SU-DHL-6 (cell line): ENCODE data around the gene NTRK3.

Experiments used
- H2AFZ ChIP-seq: fragments of 200-600 bp; sonication (generic); 2 replicates; pipeline ENCODE4 v1.6.1; 2014; ENCODE audit warnings: low read depth, mild to moderate bottlenecking, moderate library complexity, mixed read lengths, antibody characterized with exemption, low read length; ENCODE audit not compliant: severe bottlenecking
- H3F3A ChIP-seq: fragments of 200-600 bp; shearing (Covaris generic); 2 replicates; pipeline ENCODE4 v1.6.0; 2016; ENCODE audit warnings: antibody characterized with exemption, mild to moderate bottlenecking; ENCODE audit not compliant: insufficient read depth
- H3K27ac ChIP-seq: fragments of 200-600 bp; sonication (generic); 2 replicates; pipeline ENCODE4 v1.5.1; 2016; ENCODE audit warnings: low read depth, mild to moderate bottlenecking, low read length, moderate library complexity, mixed read lengths
- H3K27me3 ChIP-seq: fragments of 200-600 bp; sonication (generic), shearing (Covaris generic); 2 replicates; pipeline ENCODE4 v1.6.0; 2014; ENCODE audit warnings: mild to moderate bottlenecking, low read length
- H3K36me3 ChIP-seq: fragments of 200-600 bp; sonication (generic); 2 replicates; pipeline ENCODE4 v1.6.1; 2014; ENCODE audit warnings: mild to moderate bottlenecking, low read length, mixed read lengths
- H3K4me2 ChIP-seq: fragments of 300-600, 200-600 bp; shearing (Covaris generic), sonication (generic); 2 replicates; pipeline ENCODE4 v1.6.0; 2014; ENCODE audit warnings: low read length, low read depth, mild to moderate bottlenecking; ENCODE audit not compliant: poor library complexity, severe bottlenecking
- H3K4me3 ChIP-seq: fragments of 200-600 bp; sonication (generic); 2 replicates; pipeline ENCODE4 v1.5.1; 2014; ENCODE audit warnings: antibody characterized with exemption, low read length, mild to moderate bottlenecking, mixed read lengths; ENCODE audit not compliant: insufficient read depth, poor library complexity, severe bottlenecking
- H3K79me2 ChIP-seq: fragments of 200-600 bp; sonication (generic); 2 replicates; pipeline ENCODE4 v1.6.1; 2014; ENCODE audit warnings: mild to moderate bottlenecking, low read length, moderate library complexity; ENCODE audit not compliant: insufficient read depth
- H3K9ac ChIP-seq: fragments of 200-600 bp; sonication (generic); 2 replicates; pipeline ENCODE4 v1.7.0; 2014; ENCODE audit warnings: mild to moderate bottlenecking, low read length
- H3K9me2 ChIP-seq: fragments of 200-600 bp; sonication (generic); replicated peaks from 2 replicates; pipeline ENCODE4 v1.6.1; 2014; ENCODE audit warnings: low read length; ENCODE audit not compliant: insufficient read depth
- H3K9me3 ChIP-seq: fragments of 200-600 bp; sonication (generic); 2 replicates; pipeline ENCODE4 v1.6.1; 2014; ENCODE audit warnings: low read length, mixed read lengths; ENCODE audit not compliant: insufficient read depth
- H4K20me1 ChIP-seq: fragments of 200-600 bp; sonication (generic); 2 replicates; pipeline ENCODE4 v1.6.1; 2014; ENCODE audit warnings: low read depth, mild to moderate bottlenecking, antibody characterized with exemption, low read length, moderate library complexity, mixed read lengths
- EZH2phosphoT487 ChIP-seq: fragments of 200-600 bp; sonication (generic), shearing (Covaris generic); conservative IDR thresholded peaks from 2 replicates; pipeline ENCODE4 v1.6.1; 2018; ENCODE audit warnings: mild to moderate bottlenecking, antibody characterized with exemption, low read length, moderate library complexity, mixed read lengths
- TF ChIP-seq, protein P1 (sequence below): fragments of 200-600 bp; sonication (generic); IDR thresholded peaks from one replicate; pipeline ENCODE4 v1.5.1; 2017; ENCODE audit warnings: antibody characterized with exemption, mild to moderate bottlenecking, low read length, moderate library complexity; ENCODE audit not compliant: insufficient read depth, poor library complexity, severe bottlenecking

NTRK3 gene

DNA sequence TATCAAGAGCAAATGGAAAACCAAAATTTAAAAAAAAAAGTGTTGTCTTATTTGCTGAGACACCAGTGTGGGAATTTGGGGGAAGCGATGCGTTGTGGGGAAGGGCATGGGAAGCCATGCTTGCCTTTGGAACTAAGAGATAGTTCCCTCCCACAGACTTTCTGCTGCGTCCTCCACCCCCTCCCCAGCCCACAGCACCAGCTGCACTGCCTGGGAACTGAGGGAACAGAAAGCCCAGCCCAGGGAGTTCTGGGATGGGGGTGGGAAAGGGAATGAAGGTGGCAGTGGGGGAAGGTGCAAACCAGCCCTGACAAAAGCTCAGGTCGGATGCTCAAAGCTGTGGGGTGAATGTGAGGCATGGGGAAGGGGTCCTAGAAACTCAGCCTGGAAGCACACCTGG lies 8.1 kb upstream of the NTRK3 start:
- no peaks in the 10 kb centered on the region for H3K9me2 ChIP-seq
- TF ChIP-seq, protein P1, sequence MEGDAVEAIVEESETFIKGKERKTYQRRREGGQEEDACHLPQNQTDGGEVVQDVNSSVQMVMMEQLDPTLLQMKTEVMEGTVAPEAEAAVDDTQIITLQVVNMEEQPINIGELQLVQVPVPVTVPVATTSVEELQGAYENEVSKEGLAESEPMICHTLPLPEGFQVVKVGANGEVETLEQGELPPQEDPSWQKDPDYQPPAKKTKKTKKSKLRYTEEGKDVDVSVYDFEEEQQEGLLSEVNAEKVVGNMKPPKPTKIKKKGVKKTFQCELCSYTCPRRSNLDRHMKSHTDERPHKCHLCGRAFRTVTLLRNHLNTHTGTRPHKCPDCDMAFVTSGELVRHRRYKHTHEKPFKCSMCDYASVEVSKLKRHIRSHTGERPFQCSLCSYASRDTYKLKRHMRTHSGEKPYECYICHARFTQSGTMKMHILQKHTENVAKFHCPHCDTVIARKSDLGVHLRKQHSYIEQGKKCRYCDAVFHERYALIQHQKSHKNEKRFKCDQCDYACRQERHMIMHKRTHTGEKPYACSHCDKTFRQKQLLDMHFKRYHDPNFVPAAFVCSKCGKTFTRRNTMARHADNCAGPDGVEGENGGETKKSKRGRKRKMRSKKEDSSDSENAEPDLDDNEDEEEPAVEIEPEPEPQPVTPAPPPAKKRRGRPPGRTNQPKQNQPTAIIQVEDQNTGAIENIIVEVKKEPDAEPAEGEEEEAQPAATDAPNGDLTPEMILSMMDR: no peak
- no peak for TF ChIP-seq EZH2phosphoT487
- H3K27ac ChIP-seq: no peak overlapping the region
- no peaks in the 10 kb centered on the region for H4K20me1 ChIP-seq
- no peaks in the 10 kb centered on the region for H3F3A ChIP-seq
- no peak overlapping the region for H2AFZ ChIP-seq
- no peak overlapping the region for H3K4me2 ChIP-seq
- no peaks in the 10 kb centered on the region for H3K27me3 ChIP-seq
- no peaks in the 10 kb centered on the region for H3K79me2 ChIP-seq
- H3K9ac ChIP-seq: no peak overlapping the region
- no peak overlapping the region for H3K4me3 ChIP-seq
- H3K9me3 ChIP-seq: no peaks in the 10 kb centered on the region
- no peaks in the 10 kb centered on the region for H3K36me3 ChIP-seq

DNA sequence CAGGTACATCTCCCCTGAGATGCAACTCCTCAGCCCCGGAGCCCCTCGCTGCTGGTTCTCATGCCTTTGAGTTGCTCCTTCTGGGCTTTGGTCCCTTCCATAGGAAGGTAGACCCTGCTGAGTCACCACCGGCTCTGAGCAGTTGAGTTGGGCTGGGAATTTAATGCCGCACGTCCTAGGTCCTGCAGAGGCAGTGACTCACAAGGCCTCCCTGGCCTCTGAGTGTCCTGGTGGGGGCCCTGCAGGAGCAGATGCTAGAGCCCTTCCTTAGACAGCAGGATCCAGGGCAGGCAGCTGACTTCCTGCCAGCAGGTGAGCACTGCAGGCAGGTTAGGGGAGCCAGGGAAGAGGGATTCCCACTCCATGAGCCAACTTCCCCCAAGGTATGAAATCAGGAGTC lies 5.5 kb upstream of the NTRK3 start:
- H3F3A ChIP-seq: no peaks in the 10 kb centered on the region
- H3K9me2 ChIP-seq: no peaks in the 10 kb centered on the region
- H3K4me2 ChIP-seq: no peak overlapping the region
- H3K79me2 ChIP-seq: no peaks in the 10 kb centered on the region
- no peak overlapping the region for H3K9ac ChIP-seq
- no peaks in the 10 kb centered on the region for H3K9me3 ChIP-seq
- no peaks in the 10 kb centered on the region for H4K20me1 ChIP-seq
- H3K27me3 ChIP-seq: no peaks in the 10 kb centered on the region
- H3K27ac ChIP-seq: no peak overlapping the region
- H2AFZ ChIP-seq: no peak overlapping the region
- TF ChIP-seq, protein P1: no peak
- no peak for TF ChIP-seq EZH2phosphoT487
- no peak overlapping the region for H3K4me3 ChIP-seq
- no peaks in the 10 kb centered on the region for H3K36me3 ChIP-seq

DNA sequence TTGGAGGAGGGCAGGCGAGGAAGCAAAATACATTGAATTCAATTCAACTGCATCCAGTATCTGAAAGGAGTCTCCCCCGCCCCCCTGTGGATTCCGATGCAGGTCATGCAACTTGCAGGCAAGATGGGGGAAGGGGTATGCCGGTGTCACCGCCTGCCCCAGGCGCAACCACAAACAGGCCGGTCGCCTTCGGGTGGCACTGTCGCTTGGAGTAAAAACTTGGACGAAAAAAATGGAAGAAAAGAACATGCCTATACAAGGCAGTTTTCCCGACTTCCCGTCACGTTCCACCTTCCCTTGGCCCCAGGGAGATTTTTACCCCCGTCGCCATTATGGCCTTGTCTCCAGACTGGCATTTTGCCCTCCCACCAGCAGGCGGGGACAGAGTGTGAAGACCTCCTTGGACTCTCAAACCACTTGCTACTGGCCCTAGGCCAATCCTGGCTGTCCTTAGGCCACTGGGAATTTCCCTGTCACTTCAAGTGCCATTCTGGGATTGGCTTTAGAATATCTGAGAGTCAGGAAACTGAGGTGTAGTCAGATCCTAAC lies 1.6 kb upstream of the NTRK3 start:
- H3K4me2 ChIP-seq: peak overlapping the region; percentile 48
- no peaks in the 10 kb centered on the region for H3F3A ChIP-seq
- H3K4me3 ChIP-seq: no peak overlapping the region
- H3K27ac ChIP-seq: no peak overlapping the region
- no peak overlapping the region for H3K9ac ChIP-seq
- no peaks in the 10 kb centered on the region for H4K20me1 ChIP-seq
- TF ChIP-seq, protein P1: no peak
- TF ChIP-seq EZH2phosphoT487: no peak
- H3K79me2 ChIP-seq: no peaks in the 10 kb centered on the region
- no peaks in the 10 kb centered on the region for H3K27me3 ChIP-seq
- no peak overlapping the region for H2AFZ ChIP-seq
- H3K9me2 ChIP-seq: no peaks in the 10 kb centered on the region
- H3K9me3 ChIP-seq: no peaks in the 10 kb centered on the region
- no peaks in the 10 kb centered on the region for H3K36me3 ChIP-seq
